ENCODE results near the gene ADAMTS14. TPM values are rescaled to one million over a fixed set of nuclear protein-coding genes. Genes with fewer than 3 reads are reported as not detected.

The ADAMTS14 gene
- total RNA-seq, 1 donor from 2014 or later, result 1.3 TPM

GRCh38 chr10:70674560-70675495 is 2.5 kb downstream of the ADAMTS14 start:
- Histone ChIP-seq H3K36me3 (ENCODE audit: control insufficient read depth, insufficient read depth, low read length) (no peaks in the 10 kb centered on the region), H3K27me3 (ENCODE audit: control insufficient read depth, insufficient read depth, low read length) (peaks cover 7% of the 10 kb centered on the region), H3K4me3 (ENCODE audit: low read depth, low read length) (no peak overlapping the region)
- no peak for TF ChIP-seq CTCF (IDR thresholded peaks at IDR 0.05; ENCODE audit: insufficient read depth, low read length, poor library complexity, severe bottlenecking)
- DNase-seq (ENCODE audit: low read depth), result no peak

- H3K36me3 ChIP-seq (ENCODE audit: control insufficient read depth, insufficient read depth, low read length), result no peaks in the 10 kb centered on the region
- H3K27me3 ChIP-seq (ENCODE audit: control insufficient read depth, insufficient read depth, low read length), result peaks cover 7% of the 10 kb centered on the region
Observed at GRCh38 chr10:70675496-70676161, 3.3 kb downstream of the ADAMTS14 start.

GRCh38 chr10:70676511-70676910 is 4.2 kb downstream of the ADAMTS14 start:
- TF ChIP-seq CTCF (IDR thresholded peaks at IDR 0.05; ENCODE audit: insufficient read depth, low read length, poor library complexity, severe bottlenecking), result no peak
- Histone ChIP-seq H3K36me3 (ENCODE audit: control insufficient read depth, insufficient read depth, low read length) (no peaks in the 10 kb centered on the region), H3K4me3 (ENCODE audit: low read depth, low read length) (no peak overlapping the region), H3K27me3 (ENCODE audit: control insufficient read depth, insufficient read depth, low read length) (peaks cover 7% of the 10 kb centered on the region)
- DNase-seq (ENCODE audit: low read depth), result no peak

More at GRCh38 chr10:70675496-70676161, 3.3 kb downstream of the ADAMTS14 start:
- TF ChIP-seq CTCF (IDR thresholded peaks at IDR 0.05; ENCODE audit: insufficient read depth, low read length, poor library complexity, severe bottlenecking), result no peak
- no peak for DNase-seq (ENCODE audit: low read depth)
- no peak overlapping the region for H3K4me3 ChIP-seq (ENCODE audit: low read depth, low read length)

GRCh38 chr10:70677016-70677415 is 4.7 kb downstream of the ADAMTS14 start:
- H3K4me3 ChIP-seq (ENCODE audit: low read depth, low read length), result no peak overlapping the region
- TF ChIP-seq CTCF (IDR thresholded peaks at IDR 0.05; ENCODE audit: insufficient read depth, low read length, poor library complexity, severe bottlenecking), result no peak
- H3K36me3 ChIP-seq (ENCODE audit: control insufficient read depth, insufficient read depth, low read length), result peaks cover 1% of the 10 kb centered on the region
- peaks cover 5% of the 10 kb centered on the region for H3K27me3 ChIP-seq (ENCODE audit: control insufficient read depth, insufficient read depth, low read length)
- DNase-seq (ENCODE audit: low read depth), result no peak

GRCh38 chr10:70677620-70678249 is 5.4 kb downstream of the ADAMTS14 start:
- Histone ChIP-seq H3K4me3 (ENCODE audit: low read depth, low read length) (no peak overlapping the region), H3K36me3 (ENCODE audit: control insufficient read depth, insufficient read depth, low read length) (peaks cover 1% of the 10 kb centered on the region), H3K27me3 (ENCODE audit: control insufficient read depth, insufficient read depth, low read length) (peaks cover 5% of the 10 kb centered on the region)
- DNase-seq (ENCODE audit: low read depth), result no peak
- no peak for TF ChIP-seq CTCF (IDR thresholded peaks at IDR 0.05; ENCODE audit: insufficient read depth, low read length, poor library complexity, severe bottlenecking)

Data from kidney epithelial cell (primary cell).